ENCODE data around the gene NR2C2AP. TPM values are rescaled to one million over a fixed set of nuclear protein-coding genes. Genes with fewer than 3 reads are reported as not detected.

The NR2C2AP gene
- total RNA-seq, 1 donor from 2014 or later, result 14.8 TPM

- ATAC-seq, result no peak
These were observed 10.9 kb upstream of the NR2C2AP start for GRCh38 chr19:19214159-19214490.

GRCh38 chr19:19213426-19214158 is 10.4 kb upstream of the NR2C2AP start:
- no peak for ATAC-seq

- ATAC-seq, result no peak
These were observed 9.7 kb upstream of the NR2C2AP start for GRCh38 chr19:19212916-19213315.

- no peak for ATAC-seq
These were observed 8.5 kb upstream of the NR2C2AP start, which contains the start of gene NCAN for GRCh38 chr19:19211499-19212420. TSS of gene NCAN (plus strand) at chr19:19211958. CDS start at chr19:19216954, 4,996 bp downstream.

GRCh38 chr19:19209372-19209771 is 6.2 kb upstream of the NR2C2AP start:
- ATAC-seq, result no peak

GRCh38 chr19:19207637-19208572 is 4.7 kb upstream of the NR2C2AP start:
- peak; percentile 65 for ATAC-seq

- no peak for ATAC-seq
These were observed 3.7 kb upstream of the NR2C2AP start for GRCh38 chr19:19206938-19207337.

- ATAC-seq, result no peak
These were observed 2.5 kb upstream of the NR2C2AP start for GRCh38 chr19:19205416-19206410.

GRCh38 chr19:19204181-19204580 is 967 bp upstream of the NR2C2AP start:
- no peak for ATAC-seq

GRCh38 chr19:19202707-19203011 is 555 bp downstream of the NR2C2AP start:
- ATAC-seq, result no peak

GRCh38 chr19:19201697-19202630 is 1.2 kb downstream of the NR2C2AP start:
- ATAC-seq, result no peak

GRCh38 chr19:19193926-19194325 is 9.3 kb downstream of the NR2C2AP start:
- no peak for ATAC-seq

GRCh38 chr19:19192910-19193423 is 10.2 kb downstream of the NR2C2AP start:
- ATAC-seq, result no peak

- ATAC-seq, result peak; percentile 95
These were observed 10.9 kb downstream of the NR2C2AP start, which contains the start of the genes BORCS8 and RFXANK for GRCh38 chr19:19192078-19192882. TSS of gene BORCS8 (minus strand) at chr19:19192152. CDS start at chr19:19192117, 35 bp downstream. TSS of gene RFXANK (plus strand) at chr19:19192258. CDS start at chr19:19193947, 1,689 bp downstream.

GRCh38 chr19:19191768-19192077 is 11.5 kb downstream of the NR2C2AP start:
- ATAC-seq, result no peak

GRCh38 chr19:19186742-19187141 is 16.5 kb downstream of the NR2C2AP start:
- no peak for ATAC-seq

- ATAC-seq, result peak; percentile 68
These were observed 17.1 kb downstream of the NR2C2AP start for GRCh38 chr19:19185853-19186740.

GRCh38 chr19:19181488-19181998 is 21.7 kb downstream of the NR2C2AP start:
- ATAC-seq, result no peak
